Endodermal cell (in vitro differentiated cells): Measurements from ENCODE around the gene OSBPL5. TPM values are rescaled to one million over a fixed set of nuclear protein-coding genes. Genes with fewer than 3 reads are reported as not detected.

Experiments used
- DNase-seq: peaks from one replicate; pipeline ENCODE4 v3.0.0-alpha.2; 2017
- H3K27ac ChIP-seq: 2 replicates; pipeline ENCODE4 v1.5.1; 2013; ENCODE audit warnings: mild to moderate bottlenecking, low read depth, low read length, moderate library complexity
- H3K27me3 ChIP-seq: 2 replicates; pipeline ENCODE4 v1.6.1; 2013; ENCODE audit warnings: mild to moderate bottlenecking, low read length, moderate library complexity; ENCODE audit not compliant: insufficient read depth, control insufficient read depth, poor library complexity, severe bottlenecking
- H3K36me3 ChIP-seq: 2 replicates; pipeline ENCODE4 v1.7.0; 2013; ENCODE audit warnings: mild to moderate bottlenecking, low read length, moderate library complexity; ENCODE audit not compliant: control insufficient read depth, insufficient read depth
- H3K4me1 ChIP-seq: one replicate; pipeline ENCODE4 v1.7.0; 2013; ENCODE audit warnings: low read length; ENCODE audit not compliant: control insufficient read depth, insufficient read depth
- H3K4me3 ChIP-seq: 2 replicates; pipeline ENCODE4 v1.5.1; 2013; ENCODE audit warnings: mild to moderate bottlenecking, low read length, moderate library complexity
- H3K9ac ChIP-seq: 2 replicates; pipeline ENCODE4 v1.6.1; 2013; ENCODE audit warnings: mild to moderate bottlenecking, low read length, moderate library complexity; ENCODE audit not compliant: poor library complexity, severe bottlenecking; ENCODE audit errors: extremely low read depth
- H3K9me3 ChIP-seq: 2 replicates; pipeline ENCODE4 v1.6.1; 2013; ENCODE audit warnings: mild to moderate bottlenecking, low read length, moderate library complexity; ENCODE audit not compliant: control insufficient read depth
- H3K27ac Mint-ChIP-seq: 2 replicates; pipeline ENCODE4 v1.8.0; 2020; ENCODE audit warnings: mixed read lengths
- H3K27me3 Mint-ChIP-seq: 2 replicates; pipeline ENCODE4 v1.8.0; 2021; ENCODE audit warnings: mild to moderate bottlenecking, mixed read lengths; ENCODE audit not compliant: insufficient read depth
- H3K36me3 Mint-ChIP-seq: 2 replicates; pipeline ENCODE4 v1.8.0; 2020; ENCODE audit warnings: low read depth, mixed read lengths
- H3K4me1 Mint-ChIP-seq: 2 replicates; pipeline ENCODE4 v1.8.0; 2020; ENCODE audit warnings: mixed read lengths
- H3K4me3 Mint-ChIP-seq: 2 replicates; pipeline ENCODE4 v1.8.0; 2020; ENCODE audit warnings: mild to moderate bottlenecking, moderate library complexity, mixed read lengths
- H3K9me3 Mint-ChIP-seq: 2 replicates; pipeline ENCODE4 v1.8.0; 2020; ENCODE audit warnings: mild to moderate bottlenecking, mixed read lengths
- WGBS, 2 experiments: methylation state at CpG; one replicate each; pipeline versions ENCODE4 v1.1.5 to v1.1.7; 2013; ENCODE audit warnings: missing lambda C conversion rate in 2 of 2, mixed read lengths in 1 of 2; ENCODE audit not compliant: insufficient coverage in 1 of 2, insufficient read length in 1 of 2; 5-methylcytosine and 5-hydroxymethylcytosine counted together
- total RNA-seq, 2 donors: library from RNA; stranded (reverse); fragmentation: NEBNext Ultra II Directional in 1 of 2; extraction: Animal tissue kit (Norgen Biotek cat#: 25700) in 1 of 2; gene quantifications; 2 replicates in 1 of 2; 3 replicates in 1 of 2; pipeline ENCODE4 v1.2.1, GENCODE V29; 2021
- TF ChIP-seq, protein P1 (sequence below): fragments of 200-600 bp; sonication (generic); conservative IDR thresholded peaks from 2 replicates; pipeline ENCODE4 v1.5.0; 2021; ENCODE audit warnings: antibody characterized with exemption, mild to moderate bottlenecking

Gene OSBPL5
- total RNA-seq, 2 donors from 2014 or later = 1.2 to 4.8 TPM

- Mint-ChIP-seq H3K9me3 (no peaks in the 10 kb centered on the region), H3K27ac (no peak overlapping the region), H3K4me1 (peaks cover 13% of the 10 kb centered on the region), H3K36me3 (no peaks in the 10 kb centered on the region), H3K27me3 (peaks cover 91% of the 10 kb centered on the region), H3K4me3 (no peak overlapping the region)
- no peak overlapping the region for H3K9ac ChIP-seq
- TF ChIP-seq, protein P1, sequence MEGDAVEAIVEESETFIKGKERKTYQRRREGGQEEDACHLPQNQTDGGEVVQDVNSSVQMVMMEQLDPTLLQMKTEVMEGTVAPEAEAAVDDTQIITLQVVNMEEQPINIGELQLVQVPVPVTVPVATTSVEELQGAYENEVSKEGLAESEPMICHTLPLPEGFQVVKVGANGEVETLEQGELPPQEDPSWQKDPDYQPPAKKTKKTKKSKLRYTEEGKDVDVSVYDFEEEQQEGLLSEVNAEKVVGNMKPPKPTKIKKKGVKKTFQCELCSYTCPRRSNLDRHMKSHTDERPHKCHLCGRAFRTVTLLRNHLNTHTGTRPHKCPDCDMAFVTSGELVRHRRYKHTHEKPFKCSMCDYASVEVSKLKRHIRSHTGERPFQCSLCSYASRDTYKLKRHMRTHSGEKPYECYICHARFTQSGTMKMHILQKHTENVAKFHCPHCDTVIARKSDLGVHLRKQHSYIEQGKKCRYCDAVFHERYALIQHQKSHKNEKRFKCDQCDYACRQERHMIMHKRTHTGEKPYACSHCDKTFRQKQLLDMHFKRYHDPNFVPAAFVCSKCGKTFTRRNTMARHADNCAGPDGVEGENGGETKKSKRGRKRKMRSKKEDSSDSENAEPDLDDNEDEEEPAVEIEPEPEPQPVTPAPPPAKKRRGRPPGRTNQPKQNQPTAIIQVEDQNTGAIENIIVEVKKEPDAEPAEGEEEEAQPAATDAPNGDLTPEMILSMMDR = no peak
- WGBS, 2 experiments = 88 to 93% methylated on average over 16 to 21 of the region's 21 CpGs
- H3K27ac ChIP-seq = no peak overlapping the region
- peak; percentile 38 for DNase-seq
- H3K36me3 ChIP-seq = no peaks in the 10 kb centered on the region
- no peak overlapping the region for H3K4me3 ChIP-seq
- peaks cover 91% of the 10 kb centered on the region for H3K27me3 ChIP-seq
- no peaks in the 10 kb centered on the region for H3K9me3 ChIP-seq
- H3K4me1 ChIP-seq = peaks cover 16% of the 10 kb centered on the region
These were observed 2.5 kb downstream of the OSBPL5 start for GRCh38 chr11:3162410-3163240.

- no peaks in the 10 kb centered on the region for H3K36me3 Mint-ChIP-seq
- H3K9me3 Mint-ChIP-seq = no peaks in the 10 kb centered on the region
- peak; percentile 36 for DNase-seq
- Histone ChIP-seq H3K27me3 (peaks cover 91% of the 10 kb centered on the region), H3K9me3 (no peaks in the 10 kb centered on the region), H3K27ac (no peak overlapping the region), H3K36me3 (no peaks in the 10 kb centered on the region), H3K4me3 (no peak overlapping the region), H3K9ac (no peak overlapping the region), H3K4me1 (peaks cover 16% of the 10 kb centered on the region)
- no peak overlapping the region for H3K27ac Mint-ChIP-seq
- TF ChIP-seq, protein P1 = no peak
- 91 to 96% methylated on average over 3 to 7 of the region's 7 CpGs for WGBS, 2 experiments
- no peak overlapping the region for H3K4me3 Mint-ChIP-seq
- H3K27me3 Mint-ChIP-seq = peaks cover 91% of the 10 kb centered on the region
- peaks cover 13% of the 10 kb centered on the region for H3K4me1 Mint-ChIP-seq
These were observed 3.2 kb downstream of the OSBPL5 start for GRCh38 chr11:3161720-3162409.

GRCh38 chr11:3161309-3161708, 3.8 kb downstream of the OSBPL5 start:
- peaks cover 91% of the 10 kb centered on the region for H3K27me3 Mint-ChIP-seq
- 86 to 88% methylated on average over 10 to 14 of the region's 14 CpGs for WGBS, 2 experiments
- Histone ChIP-seq H3K4me1 (peaks cover 16% of the 10 kb centered on the region), H3K36me3 (no peaks in the 10 kb centered on the region), H3K4me3 (no peak overlapping the region), H3K9ac (no peak overlapping the region), H3K27me3 (peaks cover 91% of the 10 kb centered on the region), H3K27ac (no peak overlapping the region), H3K9me3 (no peaks in the 10 kb centered on the region)
- H3K4me1 Mint-ChIP-seq = peaks cover 13% of the 10 kb centered on the region
- H3K4me3 Mint-ChIP-seq = peak overlapping the region; percentile 46
- no peaks in the 10 kb centered on the region for H3K9me3 Mint-ChIP-seq
- TF ChIP-seq, protein P1 = no peak
- no peaks in the 10 kb centered on the region for H3K36me3 Mint-ChIP-seq
- no peak for DNase-seq
- no peak overlapping the region for H3K27ac Mint-ChIP-seq
